Neural cell (in vitro differentiated cells): ENCODE data around the gene GYPC. TPM values are rescaled to one million over a fixed set of nuclear protein-coding genes. Genes with fewer than 3 reads are reported as not detected.

Experiments
- H2AFZ ChIP-seq: fragments of 200-600, 300-800 bp; sonication (generic), shearing (Covaris generic); 2 replicates; pipeline ENCODE4 v1.6.0; 2014; ENCODE audit warnings: low read depth, mild to moderate bottlenecking, antibody characterized with exemption, low read length, moderate library complexity
- H3F3A ChIP-seq: fragments of 200-600 bp; shearing (Covaris generic); 2 replicates; pipeline ENCODE4 v1.6.1; 2016; ENCODE audit warnings: mild to moderate bottlenecking, moderate library complexity, mixed read lengths, antibody characterized with exemption, low read length; ENCODE audit not compliant: insufficient read depth, poor library complexity, severe bottlenecking
- H3K27ac ChIP-seq: fragments of 200-600, 300-800 bp; sonication (generic), shearing (Covaris generic); 2 replicates; pipeline ENCODE4 v1.5.1; 2014; ENCODE audit warnings: mild to moderate bottlenecking, low read length, moderate library complexity
- H3K27me3 ChIP-seq: fragments of 300-800, 200-600 bp; sonication (generic), shearing (Covaris generic); 2 replicates; pipeline ENCODE4 v1.6.0; 2014; ENCODE audit warnings: mild to moderate bottlenecking, low read depth, low read length, moderate library complexity; ENCODE audit not compliant: insufficient read depth
- H3K36me3 ChIP-seq: fragments of 300-800, 200-600 bp; sonication (generic), shearing (Covaris generic); 2 replicates; pipeline ENCODE4 v1.5.1; 2014; ENCODE audit warnings: mild to moderate bottlenecking, antibody characterized with exemption, low read length, moderate library complexity; ENCODE audit not compliant: insufficient read depth
- H3K4me2 ChIP-seq: fragments of 300-800, 200-600 bp; sonication (generic), shearing (Covaris generic); 2 replicates; pipeline ENCODE4 v1.6.0; 2014; ENCODE audit warnings: mild to moderate bottlenecking, low read length
- H3K4me3 ChIP-seq: fragments of 300-800, 200-600 bp; sonication (generic), shearing (Covaris generic); 2 replicates; pipeline ENCODE4 v1.5.1; 2014; ENCODE audit warnings: mild to moderate bottlenecking, low read length, moderate library complexity
- H3K79me2 ChIP-seq: fragments of 200-600 bp; shearing (Covaris generic); replicated peaks from 2 replicates; pipeline ENCODE4 v1.6.0; 2014; ENCODE audit warnings: mild to moderate bottlenecking, low read length, moderate library complexity; ENCODE audit not compliant: insufficient read depth
- H3K9ac ChIP-seq: fragments of 300-800, 200-600 bp; sonication (generic), shearing (Covaris generic); 2 replicates; pipeline ENCODE4 v1.6.1; 2016; ENCODE audit warnings: mild to moderate bottlenecking, low read length, mixed read lengths
- H3K9me2 ChIP-seq: fragments of 200-600 bp; shearing (Covaris generic); 2 replicates; pipeline ENCODE4 v1.6.1; 2016; ENCODE audit warnings: mild to moderate bottlenecking, low read length, mixed read lengths; ENCODE audit not compliant: insufficient read depth
- H3K9me3 ChIP-seq: fragments of 200-600, 300-800 bp; sonication (generic), shearing (Covaris generic); 2 replicates; pipeline ENCODE4 v1.6.1; 2016; ENCODE audit warnings: mild to moderate bottlenecking, mixed run types, low read length, moderate library complexity, mixed read lengths
- H4K20me1 ChIP-seq: fragments of 200-600 bp; shearing (Covaris generic); 2 replicates; pipeline ENCODE4 v1.6.1; 2016; ENCODE audit warnings: mild to moderate bottlenecking, mixed run types; ENCODE audit not compliant: insufficient read depth
- EP300 ChIP-seq: fragments of 450-650 bp; conservative IDR thresholded peaks from 2 replicates; pipeline ENCODE4 v1.6.1; 2014; ENCODE audit warnings: antibody characterized with exemption, mild to moderate bottlenecking, moderate library complexity; ENCODE audit not compliant: poor library complexity, severe bottlenecking
- EZH2 ChIP-seq: fragments of 200-600, 300-800 bp; shearing (Covaris generic), sonication (generic); IDR thresholded peaks from 2 replicates; pipeline ENCODE4 v1.6.1; 2014; ENCODE audit warnings: antibody characterized with exemption, low read length, borderline replicate concordance, mild to moderate bottlenecking; ENCODE audit not compliant: insufficient read depth, poor library complexity, severe bottlenecking
- MXI1 ChIP-seq: fragments of 450-650 bp; conservative IDR thresholded peaks from 2 replicates; pipeline ENCODE4 v1.6.1; 2014; ENCODE audit warnings: antibody characterized with exemption, mild to moderate bottlenecking; ENCODE audit not compliant: poor library complexity, severe bottlenecking
- POLR2AphosphoS5 ChIP-seq: IDR thresholded peaks from 2 replicates; pipeline ENCODE4 v1.6.1; 2012
- RAD21 ChIP-seq: fragments of 450-650 bp; conservative IDR thresholded peaks from 2 replicates; pipeline ENCODE4 v1.6.1; 2014; ENCODE audit warnings: antibody characterized with exemption, mild to moderate bottlenecking, moderate library complexity
- SMC3 ChIP-seq: fragments of 450-650 bp; conservative IDR thresholded peaks from 2 replicates; pipeline ENCODE4 v1.6.1; 2014; ENCODE audit warnings: antibody characterized with exemption, mild to moderate bottlenecking, moderate library complexity; ENCODE audit not compliant: poor library complexity
- TAF1 ChIP-seq: IDR thresholded peaks from 2 replicates; pipeline ENCODE4 v1.6.1; 2012; ENCODE audit warnings: low read depth
- polyA plus RNA-seq: library from polyadenylated mRNA; depleted of rRNA; stranded (reverse); fragments of >200 nt; gene quantifications from 2 replicates; pipeline ENCODE4 v1.2.3, GENCODE V29; 2014
- TF ChIP-seq, protein P1 (sequence below): fragments of 450-650 bp; IDR thresholded peaks from 2 replicates; pipeline ENCODE4 v1.5.1; 2014; ENCODE audit warnings: antibody characterized with exemption, mild to moderate bottlenecking, moderate library complexity; ENCODE audit not compliant: poor library complexity, severe bottlenecking
- TF ChIP-seq, protein P2 (sequence below): IDR thresholded peaks from 2 replicates; pipeline ENCODE4 v1.6.1; 2012; ENCODE audit warnings: borderline replicate concordance

GYPC gene
- polyA plus RNA-seq, 1 donor from 2014 or later, result 0.40 TPM

DNA sequence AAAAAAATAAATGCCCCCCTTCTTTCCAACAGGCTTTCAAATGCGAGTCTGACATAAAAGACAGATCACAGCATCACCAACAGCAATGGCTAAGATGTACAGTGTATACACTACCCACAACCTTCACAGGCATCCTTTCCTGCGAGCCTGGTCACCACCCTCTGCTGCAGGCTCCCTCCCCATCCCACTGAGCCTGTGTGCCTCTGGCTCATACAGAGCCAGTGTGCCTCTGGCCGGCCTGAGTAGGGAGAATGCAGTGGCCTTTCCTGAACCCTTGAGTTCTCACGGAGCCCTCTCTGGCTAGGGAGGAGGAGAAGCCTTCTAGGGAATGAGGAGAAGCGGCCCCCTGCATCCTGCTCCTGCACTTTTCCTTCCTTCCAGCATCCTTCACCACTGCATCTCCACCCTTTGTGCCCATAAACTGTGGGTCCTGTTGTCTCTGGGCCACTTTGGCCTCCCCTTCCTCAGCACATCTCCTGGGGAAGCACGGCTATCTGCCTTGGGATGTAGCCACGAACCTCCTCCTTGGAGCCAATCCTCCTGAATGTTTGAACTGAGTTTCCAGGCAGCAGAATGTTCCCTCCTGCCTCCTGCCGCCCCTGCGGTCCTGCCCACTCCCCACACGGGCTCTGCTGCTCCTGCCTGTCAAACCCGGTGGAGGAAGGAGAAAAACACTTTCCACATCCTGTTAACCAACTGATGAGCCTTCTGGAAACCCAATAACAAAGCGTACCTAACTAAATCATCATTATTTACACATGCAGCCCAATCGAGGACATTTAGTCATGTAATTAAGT, 22.5 kb downstream of the GYPC start:
- Histone ChIP-seq H3K9me2 (no peaks in the 10 kb centered on the region), H3K27ac (no peak overlapping the region), H3K9ac (no peak overlapping the region), H3K4me3 (no peak overlapping the region), H3K79me2 (no peaks in the 10 kb centered on the region), H2AFZ (no peak overlapping the region), H3K36me3 (no peaks in the 10 kb centered on the region), H3F3A (no peaks in the 10 kb centered on the region), H3K9me3 (peaks cover 6% of the 10 kb centered on the region), H3K27me3 (no peaks in the 10 kb centered on the region), H4K20me1 (no peaks in the 10 kb centered on the region), H3K4me2 (no peak overlapping the region)
- TF ChIP-seq, protein P1, sequence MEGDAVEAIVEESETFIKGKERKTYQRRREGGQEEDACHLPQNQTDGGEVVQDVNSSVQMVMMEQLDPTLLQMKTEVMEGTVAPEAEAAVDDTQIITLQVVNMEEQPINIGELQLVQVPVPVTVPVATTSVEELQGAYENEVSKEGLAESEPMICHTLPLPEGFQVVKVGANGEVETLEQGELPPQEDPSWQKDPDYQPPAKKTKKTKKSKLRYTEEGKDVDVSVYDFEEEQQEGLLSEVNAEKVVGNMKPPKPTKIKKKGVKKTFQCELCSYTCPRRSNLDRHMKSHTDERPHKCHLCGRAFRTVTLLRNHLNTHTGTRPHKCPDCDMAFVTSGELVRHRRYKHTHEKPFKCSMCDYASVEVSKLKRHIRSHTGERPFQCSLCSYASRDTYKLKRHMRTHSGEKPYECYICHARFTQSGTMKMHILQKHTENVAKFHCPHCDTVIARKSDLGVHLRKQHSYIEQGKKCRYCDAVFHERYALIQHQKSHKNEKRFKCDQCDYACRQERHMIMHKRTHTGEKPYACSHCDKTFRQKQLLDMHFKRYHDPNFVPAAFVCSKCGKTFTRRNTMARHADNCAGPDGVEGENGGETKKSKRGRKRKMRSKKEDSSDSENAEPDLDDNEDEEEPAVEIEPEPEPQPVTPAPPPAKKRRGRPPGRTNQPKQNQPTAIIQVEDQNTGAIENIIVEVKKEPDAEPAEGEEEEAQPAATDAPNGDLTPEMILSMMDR, result no peak
- TF ChIP-seq POLR2AphosphoS5, result no peak

DNA sequence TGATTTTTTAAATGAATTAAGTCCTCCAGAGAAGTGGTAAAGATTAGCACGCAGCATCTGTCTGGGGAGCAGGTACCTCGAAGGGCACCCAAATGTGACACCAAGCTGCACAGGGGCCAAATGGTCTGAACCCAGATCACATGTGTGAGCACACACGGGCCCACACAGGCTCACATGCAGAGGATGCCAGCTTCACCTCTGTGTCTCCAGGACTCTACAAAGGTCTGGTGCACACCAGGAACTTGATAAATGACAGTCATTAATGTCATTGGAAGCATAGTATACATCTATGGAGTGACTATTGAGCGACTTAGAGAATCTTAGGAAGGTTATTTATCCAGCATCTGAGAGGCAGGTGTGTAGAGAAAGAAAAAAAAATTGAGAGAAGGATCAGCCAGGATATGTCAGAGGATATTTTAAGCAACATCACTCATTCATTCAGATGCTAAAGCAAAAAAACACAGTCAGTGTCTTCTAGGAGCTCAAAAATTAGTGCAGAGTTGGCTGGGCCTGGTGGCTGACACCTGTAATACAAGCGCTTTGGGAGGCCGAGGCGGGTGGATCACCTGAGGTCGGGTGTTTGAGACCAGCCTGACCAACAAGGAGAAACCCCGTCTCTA, 23.2 kb downstream of the GYPC start:
- Histone ChIP-seq H3K9me3 (peaks cover 6% of the 10 kb centered on the region), H3F3A (no peaks in the 10 kb centered on the region), H3K36me3 (no peaks in the 10 kb centered on the region), H2AFZ (no peak overlapping the region), H3K9ac (no peak overlapping the region), H3K9me2 (no peaks in the 10 kb centered on the region), H3K4me3 (no peak overlapping the region), H3K4me2 (no peak overlapping the region), H3K27me3 (no peaks in the 10 kb centered on the region), H3K27ac (no peak overlapping the region), H4K20me1 (no peaks in the 10 kb centered on the region), H3K79me2 (no peaks in the 10 kb centered on the region)
- TF ChIP-seq RAD21, result no peak
- TF ChIP-seq POLR2AphosphoS5, result no peak
- TF ChIP-seq EP300, result no peak
- TF ChIP-seq SMC3, result no peak
- TF ChIP-seq, protein P2, sequence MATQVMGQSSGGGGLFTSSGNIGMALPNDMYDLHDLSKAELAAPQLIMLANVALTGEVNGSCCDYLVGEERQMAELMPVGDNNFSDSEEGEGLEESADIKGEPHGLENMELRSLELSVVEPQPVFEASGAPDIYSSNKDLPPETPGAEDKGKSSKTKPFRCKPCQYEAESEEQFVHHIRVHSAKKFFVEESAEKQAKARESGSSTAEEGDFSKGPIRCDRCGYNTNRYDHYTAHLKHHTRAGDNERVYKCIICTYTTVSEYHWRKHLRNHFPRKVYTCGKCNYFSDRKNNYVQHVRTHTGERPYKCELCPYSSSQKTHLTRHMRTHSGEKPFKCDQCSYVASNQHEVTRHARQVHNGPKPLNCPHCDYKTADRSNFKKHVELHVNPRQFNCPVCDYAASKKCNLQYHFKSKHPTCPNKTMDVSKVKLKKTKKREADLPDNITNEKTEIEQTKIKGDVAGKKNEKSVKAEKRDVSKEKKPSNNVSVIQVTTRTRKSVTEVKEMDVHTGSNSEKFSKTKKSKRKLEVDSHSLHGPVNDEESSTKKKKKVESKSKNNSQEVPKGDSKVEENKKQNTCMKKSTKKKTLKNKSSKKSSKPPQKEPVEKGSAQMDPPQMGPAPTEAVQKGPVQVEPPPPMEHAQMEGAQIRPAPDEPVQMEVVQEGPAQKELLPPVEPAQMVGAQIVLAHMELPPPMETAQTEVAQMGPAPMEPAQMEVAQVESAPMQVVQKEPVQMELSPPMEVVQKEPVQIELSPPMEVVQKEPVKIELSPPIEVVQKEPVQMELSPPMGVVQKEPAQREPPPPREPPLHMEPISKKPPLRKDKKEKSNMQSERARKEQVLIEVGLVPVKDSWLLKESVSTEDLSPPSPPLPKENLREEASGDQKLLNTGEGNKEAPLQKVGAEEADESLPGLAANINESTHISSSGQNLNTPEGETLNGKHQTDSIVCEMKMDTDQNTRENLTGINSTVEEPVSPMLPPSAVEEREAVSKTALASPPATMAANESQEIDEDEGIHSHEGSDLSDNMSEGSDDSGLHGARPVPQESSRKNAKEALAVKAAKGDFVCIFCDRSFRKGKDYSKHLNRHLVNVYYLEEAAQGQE, result no peak
- TF ChIP-seq, protein P1, result no peak
- TF ChIP-seq MXI1, result no peak
- no peak for TF ChIP-seq EZH2
- no peak for TF ChIP-seq TAF1
